GM12878 (cell line): ENCODE measurements around the gene PDE7B. TPM values are rescaled to one million over a fixed set of nuclear protein-coding genes. Genes with fewer than 3 reads are reported as not detected.

Experiments
- ATAC-seq: fragments of 200-7000 bp; cut with Tn5 transposase; 3 replicates; pipeline ENCODE4 v1.9.1; 2020; ENCODE audit warnings: mild to moderate bottlenecking, moderate library complexity
- BruUV-seq: library from RNA; stranded (reverse); fragments of 400-500 nt; replicated peaks from 2 replicates; lab custom pipeline; 2021; lab: Mats Ljungman, UMichigan
- CTCF ChIA-PET: fragments of 300-600 bp; sonication (Branson Sonifier 250); formaldehyde crosslinking; extraction: SDS; loops from one replicate; lab custom pipeline; 2021; ENCODE audit warnings: inconsistent platforms; lab: Yijun Ruan, JAX
- POLR2A ChIA-PET: fragments of 350-600 bp; formaldehyde crosslinking; extraction: SDS; loops from one replicate; lab custom pipeline; 2021; ENCODE audit warnings: inconsistent platforms; lab: Charles Lee
- RAD21 ChIA-PET: fragments of 300-600 bp; sonication (Branson Sonifier 250); formaldehyde crosslinking; loops from one replicate; lab custom pipeline; 2023; ENCODE audit warnings: antibody characterized with exemption; ENCODE audit not compliant: unreplicated experiment; lab: Charles Lee
- SMC1A ChIA-PET: fragments of 300-600 bp; sonication (Branson Sonifier 250); formaldehyde crosslinking; loops from one replicate; lab custom pipeline; 2023; ENCODE audit not compliant: unreplicated experiment, uncharacterized antibody; lab: Charles Lee
- DNase-seq: peaks from one replicate; pipeline ENCODE4 v3.0.0-alpha.2; 2011; ENCODE audit warnings: low read depth, low spot score
- FAIRE-seq: peaks from 3 replicates; lab custom pipeline; 2011; peaks lifted over from hg19 to GRCh38; lab: Jason Lieb, UNC
- H2AFZ ChIP-seq: 2 replicates; pipeline ENCODE4 v1.6.0; 2011; ENCODE audit warnings: low read depth, low read length, control low read depth; ENCODE audit not compliant: control insufficient read depth
- H3K27ac ChIP-seq: 2 replicates; pipeline ENCODE4 v1.5.1; 2011; ENCODE audit warnings: control low read depth; ENCODE audit not compliant: control insufficient read depth, insufficient read depth
- H3K27me3 ChIP-seq, 2 experiments: replicated peaks in 1 of 2; 2 replicates each; pipeline versions ENCODE4 v1.6.0 to v1.6.1; 2011; ENCODE audit warnings: low read length in 1 of 2; ENCODE audit not compliant: control insufficient read depth in 2 of 2, insufficient read depth in 2 of 2
- H3K36me3 ChIP-seq, 2 experiments: 2 replicates each; pipeline ENCODE4 v1.5.1; 2011; ENCODE audit warnings: low read length in 1 of 2; ENCODE audit not compliant: control insufficient read depth in 2 of 2, insufficient read depth in 2 of 2
- H3K4me1 ChIP-seq: 2 replicates; pipeline ENCODE4 v1.6.1; 2011; ENCODE audit warnings: mild to moderate bottlenecking, low read length, moderate library complexity, mixed read lengths; ENCODE audit not compliant: control insufficient read depth, insufficient read depth
- H3K4me2 ChIP-seq: 2 replicates; pipeline ENCODE4 v1.6.0; 2011; ENCODE audit warnings: control low read depth; ENCODE audit not compliant: control insufficient read depth, insufficient read depth
- H3K4me3 ChIP-seq: fragments of 200-600 bp; sonication (generic); 2 replicates; pipeline ENCODE4 v1.5.1; 2016
- H3K79me2 ChIP-seq: 2 replicates; pipeline ENCODE4 v1.6.0; 2011; ENCODE audit warnings: low read length; ENCODE audit not compliant: control insufficient read depth, insufficient read depth
- H3K9ac ChIP-seq: 2 replicates; pipeline ENCODE4 v1.8.0; 2011; ENCODE audit warnings: low read length, control low read depth, mixed read lengths; ENCODE audit not compliant: control insufficient read depth, insufficient read depth
- H3K9me3 ChIP-seq: replicated peaks from 3 replicates; pipeline ENCODE4 v1.5.1; 2011; ENCODE audit warnings: mild to moderate bottlenecking, low read length; ENCODE audit not compliant: control insufficient read depth, insufficient read depth
- H4K20me1 ChIP-seq: 2 replicates; pipeline ENCODE4 v1.6.0; 2011; ENCODE audit not compliant: control insufficient read depth, insufficient read depth
- CTCF ChIP-seq, 3 experiments: IDR thresholded peaks in 2 of 3; conservative IDR thresholded peaks in 1 of 3; 2 replicates each; pipeline ENCODE4 v1.5.1; 2011; ENCODE audit warnings: low read depth in 3 of 3, low read length in 3 of 3, mild to moderate bottlenecking in 3 of 3, control low read depth in 2 of 3, moderate library complexity in 2 of 3, inconsistent platforms in 1 of 3, mixed read lengths in 1 of 3; ENCODE audit not compliant: control insufficient read depth in 2 of 3, insufficient read depth in 1 of 3; ENCODE audit errors: extremely low read depth in 1 of 3
- KLF5 ChIP-seq: fragments of 450-650 bp; IDR thresholded peaks from 2 replicates; pipeline ENCODE4 v1.6.1; 2014; ENCODE audit warnings: mild to moderate bottlenecking; ENCODE audit not compliant: partially characterized antibody
- MTA2 ChIP-seq: fragments of 450-650 bp; IDR thresholded peaks from 2 replicates; pipeline ENCODE4 v1.6.1; 2016; ENCODE audit warnings: low read depth, mild to moderate bottlenecking, moderate library complexity
- MTA3 ChIP-seq: IDR thresholded peaks from 2 replicates; pipeline ENCODE4 v1.6.1; 2012; ENCODE audit warnings: low read length, inconsistent platforms, borderline replicate concordance
- POLR2AphosphoS5 ChIP-seq: IDR thresholded peaks from 2 replicates; pipeline ENCODE4 v1.6.1; 2011; ENCODE audit warnings: mild to moderate bottlenecking, low read length, inconsistent platforms
- PRDM15 ChIP-seq: fragments of 450-650 bp; formaldehyde crosslinking; IDR thresholded peaks from 2 replicates; pipeline ENCODE4 v1.4.0; 2020; ENCODE audit warnings: mild to moderate bottlenecking, moderate library complexity
- USF1 ChIP-seq: IDR thresholded peaks from 2 replicates; pipeline ENCODE4 v1.6.1; 2011; ENCODE audit warnings: borderline replicate concordance, low read depth, mild to moderate bottlenecking, moderate library complexity, mixed read lengths, low read length; ENCODE audit not compliant: insufficient read depth; ENCODE audit errors: extremely low read length
- ZBTB11 ChIP-seq: fragments of 450-650 bp; formaldehyde crosslinking; IDR thresholded peaks from 2 replicates; pipeline ENCODE4 v1.5.0; 2022; ENCODE audit warnings: mild to moderate bottlenecking, missing genetic modification characterization
- WGBS: methylation state at CpG from one replicate; pipeline ENCODE4 v1.1.6; 2016; ENCODE audit warnings: low lambda C conversion rate; ENCODE audit not compliant: insufficient replicate concordance, insufficient coverage; ENCODE audit errors: missing lambda C conversion rate; 5-methylcytosine and 5-hydroxymethylcytosine counted together
- in situ Hi-C: fragments of 300-500 bp; cut with MboI; formaldehyde crosslinking; loops from 9 replicates; pipeline ENCODE4 v1.14.3; 2018; ENCODE audit warnings: mixed read lengths
- intact Hi-C: fragments of 100-400 bp; cut with micrococcal nuclease; formaldehyde crosslinking; loops from one replicate; pipeline ENCODE4 v1.14.2; 2022; ENCODE audit not compliant: unreplicated experiment
- polyA plus RNA-seq, 11 experiments: library from polyadenylated mRNA; depleted of rRNA in 4 of 11; unstranded in 6 of 11; stranded (reverse) in 5 of 11; fragments of >200 nt; fragmentation: Nextera tagmentation in 4 of 11; fragmentation: Illumina TruSeq in 1 of 11; extraction: Ambion mirVana in 4 of 11; extraction: Trizol in 1 of 11; gene quantifications; 1 replicate in 1 of 11; 2 replicates in 10 of 11; pipeline versions ENCODE4 v1.2.1 to v1.2.3, GENCODE V29; 2011 to 2016; ENCODE audit warnings: inconsistent platforms in 2 of 11, missing spikeins in 2 of 11, low read depth in 1 of 11
- total RNA-seq, 4 experiments: library from RNA; depleted of rRNA in 3 of 4; stranded (reverse); fragments of >200 nt in 3 of 4; fragmentation: Illumina TruSeq in 1 of 4; extraction: Trizol in 1 of 4; gene quantifications; 2 replicates each; pipeline versions ENCODE4 v1.2.1 to v1.2.3, GENCODE V29; 2013 to 2021

Gene PDE7B
- total and polyA plus RNA-seq, 10 of the 15 experiments (the other 5 are each of a cell fraction or from before 2014, with no cell fraction given), result not detected

GRCh38 chr6:135932651-135933050 is 81.2 kb downstream of the PDE7B start:
- H3K4me2 ChIP-seq, result no peak overlapping the region
- POLR2A ChIA-PET, result no interaction called here
- WGBS, result 14% methylated on average over 4 of the region's 4 CpGs
- TF ChIP-seq PRDM15, result no peak
- no peak for TF ChIP-seq ZBTB11 (CRISPR knock-in tag)
- TF ChIP-seq MTA2, result no peak
- TF ChIP-seq POLR2AphosphoS5, result no peak
- TF ChIP-seq USF1, result no peak
- no peak for TF ChIP-seq KLF5
- TF ChIP-seq CTCF (IDR thresholded peaks at IDR 0.05 in 2 of 3, conservative IDR thresholded peaks at IDR 0.05 in 1 of 3; ENCODE audit: control insufficient read depth in 2 of 3, extremely low read depth in 1 of 3, insufficient read depth in 1 of 3, low read depth in 3 of 3, low read length in 3 of 3), result no peak
- no peak for TF ChIP-seq MTA3

More at GRCh38 chr6:135932651-135933050, 81.2 kb downstream of the PDE7B start:
- in situ Hi-C loops, result no loop called here
- FAIRE-seq, result no peak
- intact Hi-C loops, result no loop called here
- BruUV-seq, result no TSS peak
- RAD21 ChIA-PET, result no interaction called here
- CTCF ChIA-PET, result interaction anchor here (0.6 kb wide), 1 partner anchor 20 kb away, joined by 3 read pairs; no protein-coding TSS in a partner anchor
- SMC1A ChIA-PET, result no interaction called here
- Histone ChIP-seq H3K9ac (no peak overlapping the region), H3K79me2 (no peaks in the 10 kb centered on the region), H3K27ac (no peak overlapping the region), H2AFZ (no peak overlapping the region), H3K27me3 (no peaks in the 10 kb centered on the region), H4K20me1 (no peaks in the 10 kb centered on the region), H3K36me3 (no peaks in the 10 kb centered on the region), H3K4me3 (no peak overlapping the region), H3K9me3 (no peaks in the 10 kb centered on the region), H3K4me1 (no peaks in the 10 kb centered on the region)
- no peak for DNase-seq
- no peak for ATAC-seq
